H1 (cell line): Measurements from ENCODE around the gene CCR2. TPM values are rescaled to one million over a fixed set of nuclear protein-coding genes. Genes with fewer than 3 reads are reported as not detected.

ENCODE experiments used
- CTCF ChIA-PET: fragments of 300-600 bp; sonication (Branson Sonifier 250); formaldehyde crosslinking; loops from one replicate; lab custom pipeline; 2021; ENCODE audit not compliant: partially characterized antibody; lab: Charles Lee
- POLR2A ChIA-PET: fragments of 300-600 bp; sonication (Branson Sonifier 250); formaldehyde crosslinking; loops from one replicate; lab custom pipeline; 2021; ENCODE audit warnings: inconsistent platforms; ENCODE audit not compliant: partially characterized antibody; lab: Charles Lee
- DNase-seq, 2 experiments: peaks; one replicate each; pipeline versions ENCODE4 v3.0.0 to v3.0.0-alpha.2; 2010 to 2022; ENCODE audit warnings: low spot score in 2 of 2, low read depth in 1 of 2, mixed read lengths in 1 of 2
- FAIRE-seq: peaks from 2 replicates; lab custom pipeline; 2011; peaks lifted over from hg19 to GRCh38; lab: Jason Lieb, UNC
- H2AFZ ChIP-seq: 2 replicates; pipeline ENCODE4 v1.8.1; 2012; ENCODE audit warnings: low read length, inconsistent platforms
- H2AK5ac ChIP-seq: 2 replicates; pipeline ENCODE4 v1.6.1; 2013; ENCODE audit warnings: low read depth, low read length
- H2BK120ac ChIP-seq: replicated peaks from 2 replicates; pipeline ENCODE3; 2013; ENCODE audit warnings: low read depth, low read length, inconsistent platforms
- H2BK12ac ChIP-seq: 2 replicates; pipeline ENCODE4 v1.6.1; 2013; ENCODE audit warnings: low read depth, low read length
- H2BK15ac ChIP-seq: 2 replicates; pipeline ENCODE4 v1.6.1; 2013; ENCODE audit warnings: low read length
- H2BK20ac ChIP-seq: 2 replicates; pipeline ENCODE4 v1.6.1; 2013; ENCODE audit warnings: low read length
- H2BK5ac ChIP-seq: 2 replicates; pipeline ENCODE4 v1.6.1; 2013; ENCODE audit warnings: low read depth, low read length
- H3K14ac ChIP-seq: 2 replicates; pipeline ENCODE4 v1.6.1; 2013; ENCODE audit warnings: inconsistent platforms; ENCODE audit not compliant: insufficient read length
- H3K18ac ChIP-seq: 2 replicates; pipeline ENCODE4 v1.6.1; 2013; ENCODE audit warnings: low read length; ENCODE audit errors: extremely low read depth
- H3K23ac ChIP-seq: 2 replicates; pipeline ENCODE4 v1.6.1; 2013; ENCODE audit warnings: inconsistent platforms; ENCODE audit not compliant: insufficient read length
- H3K23me2 ChIP-seq: 2 replicates; pipeline ENCODE4 v1.6.1; 2013; ENCODE audit warnings: low read depth, low read length
- H3K27ac ChIP-seq: 2 replicates; pipeline ENCODE4 v1.6.1; 2011; ENCODE audit warnings: low read depth, low read length, inconsistent platforms
- H3K27me3 ChIP-seq, 4 experiments: replicated peaks in 1 of 4; 1 replicate in 1 of 4; 2 replicates in 3 of 4; pipeline versions ENCODE4 v1.6.1 to v1.8.1; 2011 to 2013; ENCODE audit warnings: low read length in 3 of 4, mild to moderate bottlenecking in 3 of 4, inconsistent platforms in 2 of 4, mixed read lengths in 2 of 4, moderate library complexity in 1 of 4; ENCODE audit not compliant: control insufficient read depth in 3 of 4, insufficient read depth in 3 of 4; ENCODE audit errors: extremely low read depth in 1 of 4
- H3K36me3 ChIP-seq, 4 experiments: 2 replicates each; pipeline versions ENCODE4 v1.6.1 to v1.8.1; 2011 to 2013; ENCODE audit warnings: mild to moderate bottlenecking in 4 of 4, low read length in 3 of 4, moderate library complexity in 2 of 4, control low read depth in 1 of 4, inconsistent platforms in 1 of 4; ENCODE audit not compliant: insufficient read depth in 4 of 4, control insufficient read depth in 2 of 4
- H3K4ac ChIP-seq: replicated peaks from 2 replicates; pipeline ENCODE3; 2013; ENCODE audit warnings: low read length, low read depth, mixed read lengths, inconsistent platforms; ENCODE audit not compliant: insufficient read length
- H3K4me1 ChIP-seq, 4 experiments: replicated peaks in 1 of 4; 1 replicate in 1 of 4; 2 replicates in 3 of 4; pipeline versions ENCODE4 v1.6.1 to v1.8.1; 2011 to 2013; ENCODE audit warnings: low read length in 3 of 4, inconsistent platforms in 2 of 4, mixed read lengths in 1 of 4; ENCODE audit not compliant: insufficient read depth in 4 of 4, control insufficient read depth in 3 of 4
- H3K4me2 ChIP-seq, 2 experiments: 2 replicates each; pipeline versions ENCODE4 v1.6.1 to v1.8.1; 2011 to 2013; ENCODE audit warnings: low read depth in 2 of 2, low read length in 2 of 2, control low read depth in 1 of 2, inconsistent platforms in 1 of 2, mild to moderate bottlenecking in 1 of 2; ENCODE audit not compliant: insufficient read depth in 1 of 2
- H3K4me3 ChIP-seq, 4 experiments: fragments of 200-600, 300-600 bp in 1 of 4; sonication (generic), shearing (Covaris generic), sonication (Bioruptor Twin) in 1 of 4; 2 replicates each; pipeline versions ENCODE4 v1.5.1 to v1.8.1; 2011 to 2016; ENCODE audit warnings: low read length in 4 of 4, low read depth in 3 of 4, control low read depth in 2 of 4, inconsistent platforms in 2 of 4, mild to moderate bottlenecking in 2 of 4, mixed read lengths in 1 of 4, moderate library complexity in 1 of 4; ENCODE audit not compliant: insufficient read depth in 2 of 4; ENCODE audit errors: extremely low read depth in 1 of 4
- H3K56ac ChIP-seq: replicated peaks from 2 replicates; pipeline ENCODE3; 2013; ENCODE audit warnings: low read depth, mild to moderate bottlenecking, mixed read lengths, low read length, inconsistent platforms; ENCODE audit not compliant: insufficient read length
- H3K79me1 ChIP-seq: 2 replicates; pipeline ENCODE4 v1.6.1; 2013; ENCODE audit warnings: low read depth, low read length, control low read depth
- H3K79me2 ChIP-seq, 2 experiments: 2 replicates each; pipeline versions ENCODE4 v1.6.1 to v1.8.1; 2012 to 2013; ENCODE audit warnings: low read length in 2 of 2, mild to moderate bottlenecking in 2 of 2, inconsistent platforms in 1 of 2; ENCODE audit not compliant: insufficient read depth in 2 of 2, control insufficient read depth in 1 of 2
- H3K9ac ChIP-seq, 4 experiments: replicated peaks in 1 of 4; 1 replicate in 1 of 4; 2 replicates in 3 of 4; pipeline versions ENCODE4 v1.6.1 to v1.8.1; 2011 to 2013; ENCODE audit warnings: low read depth in 3 of 4, low read length in 3 of 4, control low read depth in 2 of 4, mild to moderate bottlenecking in 2 of 4, moderate library complexity in 2 of 4, inconsistent platforms in 1 of 4; ENCODE audit errors: extremely low read depth in 1 of 4
- H3K9me3 ChIP-seq, 2 experiments: 2 replicates each; pipeline versions ENCODE4 v1.6.1 to v1.8.1; 2012 to 2013; ENCODE audit warnings: mild to moderate bottlenecking in 2 of 2, moderate library complexity in 2 of 2, control low read depth in 1 of 2, inconsistent platforms in 1 of 2, low read depth in 1 of 2, low read length in 1 of 2, mixed read lengths in 1 of 2; ENCODE audit not compliant: insufficient read depth in 2 of 2
- H4K20me1 ChIP-seq, 2 experiments: replicated peaks in 1 of 2; 2 replicates each; pipeline versions ENCODE3 to v1.8.1; 2011 to 2013; ENCODE audit warnings: inconsistent platforms in 2 of 2, low read length in 2 of 2, mild to moderate bottlenecking in 1 of 2; ENCODE audit not compliant: insufficient read depth in 2 of 2, control insufficient read depth in 1 of 2
- H4K5ac ChIP-seq: 2 replicates; pipeline ENCODE4 v1.6.1; 2013; ENCODE audit warnings: low read length, low read depth, mixed read lengths, inconsistent platforms; ENCODE audit not compliant: insufficient read length
- H4K8ac ChIP-seq: 2 replicates; pipeline ENCODE4 v1.8.0; 2013; ENCODE audit warnings: mild to moderate bottlenecking, moderate library complexity, low read length, inconsistent platforms; ENCODE audit not compliant: insufficient read depth; ENCODE audit errors: extremely low read depth
- H4K91ac ChIP-seq: replicated peaks from 2 replicates; pipeline ENCODE3; 2013; ENCODE audit warnings: low read length, mixed read lengths, inconsistent platforms; ENCODE audit not compliant: insufficient read length
- CBX5 ChIP-seq: fragments of 300-800, 300-1000 bp; sonication (generic); IDR thresholded peaks from 2 replicates; pipeline ENCODE4 v1.7.1; 2016; ENCODE audit warnings: antibody characterized with exemption, low read length, low read depth
- JUND ChIP-seq: IDR thresholded peaks from 2 replicates; pipeline ENCODE4 v1.6.1; 2011; ENCODE audit warnings: mild to moderate bottlenecking, improper control_type of control experiment, low read length
- POLR2AphosphoS5 ChIP-seq: IDR thresholded peaks from 2 replicates; pipeline ENCODE4 v1.6.1; 2011; ENCODE audit warnings: low read depth, low read length
- POU5F1 ChIP-seq: IDR thresholded peaks from 2 replicates; pipeline ENCODE4 v1.6.1; 2011; ENCODE audit warnings: low read depth, mild to moderate bottlenecking, low read length, moderate library complexity
- RBBP5 ChIP-seq: IDR thresholded peaks from 2 replicates; pipeline ENCODE4 v1.7.1; 2012; ENCODE audit warnings: low read depth, mild to moderate bottlenecking, inconsistent platforms, low read length, moderate library complexity, borderline replicate concordance
- SAP30 ChIP-seq: fragments of 300-600 bp; sonication (generic); IDR thresholded peaks from 2 replicates; pipeline ENCODE4 v1.7.1; 2012; ENCODE audit warnings: low read length, moderate library complexity, mild to moderate bottlenecking, inconsistent platforms; ENCODE audit not compliant: insufficient read depth, insufficient replicate concordance
- SP4 ChIP-seq: IDR thresholded peaks from 2 replicates; pipeline ENCODE4 v1.6.1; 2012; ENCODE audit warnings: low read length, inconsistent platforms
- TBP ChIP-seq: IDR thresholded peaks from 2 replicates; pipeline ENCODE4 v1.6.1; 2011; ENCODE audit warnings: low read depth, low read length, improper control_type of control experiment
- WGBS, 2 experiments: shearing (Covaris generic) in 1 of 2; methylation state at CpG; one replicate each; pipeline versions ENCODE4 v1.1.6 to v1.1.7; 2013 to 2015; ENCODE audit warnings: low lambda C conversion rate in 2 of 2, mixed read lengths in 2 of 2, inconsistent platforms in 1 of 2, low coverage in 1 of 2, missing lambda C conversion rate in 1 of 2; ENCODE audit not compliant: insufficient replicate concordance in 2 of 2, insufficient coverage in 1 of 2, insufficient read length in 1 of 2; ENCODE audit errors: extremely low coverage in 1 of 2, missing lambda C conversion rate in 1 of 2; 5-methylcytosine and 5-hydroxymethylcytosine counted together
- polyA plus RNA-seq, 7 experiments: library from polyadenylated mRNA; depleted of rRNA in 3 of 7; stranded (reverse) in 5 of 7; unstranded in 2 of 7; fragments of >200 nt in 5 of 7; fragments of 200-250 nt in 2 of 7; gene quantifications; 1 replicate in 5 of 7; 2 replicates in 1 of 7; 4 replicates in 1 of 7; pipeline versions ENCODE4 v1.2.1 to v1.2.3, GENCODE V29; 2011 to 2013; ENCODE audit warnings: missing spikeins in 2 of 7, mixed read lengths in 2 of 7
- total RNA-seq: library from RNA; stranded (reverse); fragmentation: NEBNext Ultra II Directional; extraction: Animal tissue kit (Norgen Biotek cat#: 25700); gene quantifications from 2 replicates; pipeline ENCODE4 v1.2.1, GENCODE V29; 2021
- TF ChIP-seq, protein P1 (sequence below), 3 experiments: IDR thresholded peaks; 1 replicate in 2 of 3; 2 replicates in 1 of 3; pipeline versions ENCODE4 v1.5.1 to v1.6.1; 2011; ENCODE audit warnings: low read length in 3 of 3, mild to moderate bottlenecking in 3 of 3, inconsistent platforms in 2 of 3, low read depth in 1 of 3, moderate library complexity in 1 of 3; ENCODE audit not compliant: insufficient read depth in 1 of 3; ENCODE audit errors: control extremely low read depth in 1 of 3

CCR2 gene
- total and polyA plus RNA-seq, 2 of the 8 experiments (the other 6 are each of a cell fraction or from before 2014, with no cell fraction given) = not detected

- no peak overlapping the region for H3K4me2 ChIP-seq
- no peak for TF ChIP-seq CBX5
- TF ChIP-seq POLR2AphosphoS5 = no peak
- TF ChIP-seq SP4 = no peak
- TF ChIP-seq JUND = no peak
- TF ChIP-seq, protein P1, sequence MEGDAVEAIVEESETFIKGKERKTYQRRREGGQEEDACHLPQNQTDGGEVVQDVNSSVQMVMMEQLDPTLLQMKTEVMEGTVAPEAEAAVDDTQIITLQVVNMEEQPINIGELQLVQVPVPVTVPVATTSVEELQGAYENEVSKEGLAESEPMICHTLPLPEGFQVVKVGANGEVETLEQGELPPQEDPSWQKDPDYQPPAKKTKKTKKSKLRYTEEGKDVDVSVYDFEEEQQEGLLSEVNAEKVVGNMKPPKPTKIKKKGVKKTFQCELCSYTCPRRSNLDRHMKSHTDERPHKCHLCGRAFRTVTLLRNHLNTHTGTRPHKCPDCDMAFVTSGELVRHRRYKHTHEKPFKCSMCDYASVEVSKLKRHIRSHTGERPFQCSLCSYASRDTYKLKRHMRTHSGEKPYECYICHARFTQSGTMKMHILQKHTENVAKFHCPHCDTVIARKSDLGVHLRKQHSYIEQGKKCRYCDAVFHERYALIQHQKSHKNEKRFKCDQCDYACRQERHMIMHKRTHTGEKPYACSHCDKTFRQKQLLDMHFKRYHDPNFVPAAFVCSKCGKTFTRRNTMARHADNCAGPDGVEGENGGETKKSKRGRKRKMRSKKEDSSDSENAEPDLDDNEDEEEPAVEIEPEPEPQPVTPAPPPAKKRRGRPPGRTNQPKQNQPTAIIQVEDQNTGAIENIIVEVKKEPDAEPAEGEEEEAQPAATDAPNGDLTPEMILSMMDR (IDR thresholded peaks at IDR 0.05; ENCODE audit: control extremely low read depth in 1 of 3, insufficient read depth in 1 of 3, low read depth in 1 of 3, low read length in 3 of 3) = no peak
- no peak for TF ChIP-seq POU5F1
- TF ChIP-seq SAP30 = no peak
- TF ChIP-seq RBBP5 = no peak
- TF ChIP-seq TBP = no peak
Measured at GRCh38 chr3:46359733-46360493, 6.0 kb downstream of the CCR2 start.

More at GRCh38 chr3:46359733-46360493, 6.0 kb downstream of the CCR2 start:
- no peak overlapping the region for H2BK12ac ChIP-seq
- no peak overlapping the region for H2BK15ac ChIP-seq
- no peaks in the 10 kb centered on the region for H3K9me3 ChIP-seq
- H3K79me1 ChIP-seq = no peaks in the 10 kb centered on the region
- no peak overlapping the region for H3K4ac ChIP-seq
- no peaks in the 10 kb centered on the region for H3K36me3 ChIP-seq
- H4K91ac ChIP-seq = no peak overlapping the region
- FAIRE-seq (no peak), DNase-seq (no peak)
- H2BK120ac ChIP-seq = no peak overlapping the region
- WGBS, 2 experiments = 92% methylated on average over 11 of the region's 11 CpGs; no CpG with 5 or more reads in 1 of the 2 experiments
- no peak overlapping the region for H3K9ac ChIP-seq
- H3K23ac ChIP-seq = no peak overlapping the region
- no peak overlapping the region for H3K56ac ChIP-seq
- H2AK5ac ChIP-seq = no peak overlapping the region
- H3K18ac ChIP-seq = no peak overlapping the region
- H3K27me3 ChIP-seq = no peaks in the 10 kb centered on the region
- no peak overlapping the region for H3K4me3 ChIP-seq
- no peaks in the 10 kb centered on the region for H3K23me2 ChIP-seq
- POLR2A ChIA-PET = interaction anchor here (0.6 kb wide), 1 partner anchor 112 kb away, joined by 3 read pairs; no protein-coding TSS in a partner anchor
- H3K4me1 ChIP-seq = no peaks in the 10 kb centered on the region
- H2BK20ac ChIP-seq = no peak overlapping the region
- no peak overlapping the region for H4K8ac ChIP-seq
- H2BK5ac ChIP-seq = no peak overlapping the region
- no peaks in the 10 kb centered on the region for H3K79me2 ChIP-seq
- no peak overlapping the region for H3K27ac ChIP-seq
- H2AFZ ChIP-seq = peak overlapping the region; percentile 38; the same call in 1 of the 2 replicates
- CTCF ChIA-PET = interaction anchor here (0.8 to 2.9 kb wide), 6 partner anchors 10 to 144 kb away, joined by 3 to 23 read pairs (median 3); partner anchors contain the start of gene CCR5
- H4K20me1 ChIP-seq = no peaks in the 10 kb centered on the region
- H4K5ac ChIP-seq = no peak overlapping the region
- no peak overlapping the region for H3K14ac ChIP-seq
